H9 (cell line): ENCODE results near the gene B3GNT3. TPM values are rescaled to one million over a fixed set of nuclear protein-coding genes. Genes with fewer than 3 reads are reported as not detected.

ENCODE experiments used
- DNase-seq: peaks from one replicate; pipeline ENCODE4 v3.0.0-alpha.2; 2017
- H2AFZ ChIP-seq: one replicate; pipeline ENCODE4 v1.6.1; 2013; ENCODE audit warnings: mild to moderate bottlenecking, low read length, control low read depth, moderate library complexity
- H2AK5ac ChIP-seq: 2 replicates; pipeline ENCODE4 v1.6.1; 2013; ENCODE audit warnings: low read length, control low read depth, mixed read lengths; ENCODE audit not compliant: insufficient read length
- H2BK120ac ChIP-seq: one replicate; pipeline ENCODE4 v1.6.1; 2013; ENCODE audit warnings: low read depth, mild to moderate bottlenecking, low read length, control low read depth, inconsistent platforms; ENCODE audit not compliant: poor library complexity, severe bottlenecking
- H2BK12ac ChIP-seq: 2 replicates; pipeline ENCODE4 v1.6.1; 2013; ENCODE audit warnings: low read length, control low read depth, mixed read lengths, low read depth; ENCODE audit not compliant: insufficient read length
- H2BK15ac ChIP-seq: 2 replicates; pipeline ENCODE4 v1.6.1; 2013; ENCODE audit warnings: low read depth, low read length, control low read depth
- H2BK20ac ChIP-seq: one replicate; pipeline ENCODE4 v1.6.1; 2013; ENCODE audit warnings: low read depth, mild to moderate bottlenecking, low read length, control low read depth, inconsistent platforms; ENCODE audit not compliant: poor library complexity, severe bottlenecking
- H2BK5ac ChIP-seq: 2 replicates; pipeline ENCODE4 v1.6.1; 2013; ENCODE audit warnings: low read length, control low read depth, mixed read lengths; ENCODE audit not compliant: insufficient read length
- H3K14ac ChIP-seq: 2 replicates; pipeline ENCODE4 v1.6.1; 2013; ENCODE audit warnings: low read length, control low read depth; ENCODE audit not compliant: insufficient read depth
- H3K18ac ChIP-seq: 2 replicates; pipeline ENCODE4 v1.6.1; 2013; ENCODE audit warnings: low read depth, mild to moderate bottlenecking, mixed read lengths, low read length, control low read depth; ENCODE audit not compliant: insufficient read length
- H3K23ac ChIP-seq: 2 replicates; pipeline ENCODE4 v1.6.1; 2013; ENCODE audit warnings: low read length, control low read depth, mixed read lengths, low read depth; ENCODE audit not compliant: insufficient read length
- H3K23me2 ChIP-seq: 2 replicates; pipeline ENCODE4 v1.6.1; 2013; ENCODE audit warnings: low read depth, mild to moderate bottlenecking, mixed read lengths, low read length, control low read depth; ENCODE audit not compliant: insufficient read length, poor library complexity, severe bottlenecking
- H3K27ac ChIP-seq: 2 replicates; pipeline ENCODE4 v1.5.1; 2013; ENCODE audit warnings: low read length, control low read depth, mixed read lengths, low read depth; ENCODE audit not compliant: insufficient read length
- H3K27me3 ChIP-seq: 2 replicates; pipeline ENCODE4 v1.6.1; 2013; ENCODE audit warnings: low read length, control low read depth, inconsistent platforms; ENCODE audit not compliant: insufficient read depth
- H3K4ac ChIP-seq: 2 replicates; pipeline ENCODE4 v1.6.1; 2013; ENCODE audit warnings: low read depth, mild to moderate bottlenecking, control low read depth, inconsistent platforms, low read length, moderate library complexity
- H3K4me1 ChIP-seq: 2 replicates; pipeline ENCODE4 v1.6.1; 2013; ENCODE audit warnings: low read length, control low read depth, inconsistent platforms; ENCODE audit not compliant: insufficient read depth
- H3K4me2 ChIP-seq: 2 replicates; pipeline ENCODE4 v1.6.1; 2013; ENCODE audit warnings: low read length, control low read depth, mixed read lengths; ENCODE audit not compliant: insufficient read length, insufficient read depth
- H3K56ac ChIP-seq: 2 replicates; pipeline ENCODE4 v1.6.1; 2013; ENCODE audit warnings: low read depth, mild to moderate bottlenecking, mixed read lengths, low read length, control low read depth; ENCODE audit not compliant: insufficient read length
- H3K79me1 ChIP-seq: 2 replicates; pipeline ENCODE4 v1.6.1; 2013; ENCODE audit warnings: low read depth, mild to moderate bottlenecking, moderate library complexity, low read length, control low read depth, inconsistent platforms; ENCODE audit not compliant: insufficient read depth, poor library complexity, severe bottlenecking
- H3K79me2 ChIP-seq: 2 replicates; pipeline ENCODE4 v1.6.1; 2013; ENCODE audit warnings: low read length, control low read depth, inconsistent platforms; ENCODE audit not compliant: insufficient read depth
- H3K9ac ChIP-seq: 2 replicates; pipeline ENCODE4 v1.6.1; 2013; ENCODE audit warnings: low read length, control low read depth, mixed read lengths; ENCODE audit not compliant: insufficient read length; ENCODE audit errors: extremely low read depth
- H3K9me3 ChIP-seq: one replicate; pipeline ENCODE4 v1.6.1; 2013; ENCODE audit warnings: low read depth, low read length, inconsistent platforms; ENCODE audit not compliant: control insufficient read depth
- H3T11ph ChIP-seq: one replicate; pipeline ENCODE4 v1.6.1; 2013; ENCODE audit warnings: mild to moderate bottlenecking, low read length, control low read depth, inconsistent platforms
- H4K20me1 ChIP-seq: one replicate; pipeline ENCODE4 v1.6.1; 2013; ENCODE audit not compliant: control insufficient read depth, insufficient read length, insufficient read depth
- H4K5ac ChIP-seq: 2 replicates; pipeline ENCODE4 v1.6.1; 2013; ENCODE audit warnings: low read depth, mild to moderate bottlenecking, mixed read lengths, low read length, control low read depth; ENCODE audit not compliant: insufficient read length
- H4K8ac ChIP-seq: replicated peaks from 2 replicates; pipeline ENCODE4 v1.6.1; 2013; ENCODE audit warnings: low read length, control low read depth, mixed read lengths, low read depth; ENCODE audit not compliant: insufficient read length
- H4K91ac ChIP-seq: 2 replicates; pipeline ENCODE4 v1.6.1; 2013; ENCODE audit warnings: low read depth, mild to moderate bottlenecking, moderate library complexity, mixed read lengths, low read length, control low read depth; ENCODE audit not compliant: insufficient read length
- H3K27ac Mint-ChIP-seq, 3 experiments: 2 replicates in 2 of 3; 3 replicates in 1 of 3; pipeline ENCODE4 v1.8.0; 2020 to 2021; ENCODE audit warnings: mixed read lengths in 3 of 3, mild to moderate bottlenecking in 1 of 3, moderate library complexity in 1 of 3
- H3K27me3 Mint-ChIP-seq: 2 replicates; pipeline ENCODE4 v1.8.0; 2021; ENCODE audit warnings: low read depth, mild to moderate bottlenecking, moderate library complexity, mixed read lengths
- H3K36me3 Mint-ChIP-seq, 3 experiments: 2 replicates in 2 of 3; 3 replicates in 1 of 3; pipeline ENCODE4 v1.8.0; 2020 to 2021; ENCODE audit warnings: low read depth in 3 of 3, mixed read lengths in 3 of 3; ENCODE audit not compliant: insufficient read depth in 1 of 3
- H3K4me1 Mint-ChIP-seq, 2 experiments: 2 replicates each; pipeline ENCODE4 v1.8.0; 2020; ENCODE audit warnings: mixed read lengths in 2 of 2
- H3K4me3 Mint-ChIP-seq, 2 experiments: 2 replicates in 1 of 2; 3 replicates in 1 of 2; pipeline ENCODE4 v1.8.0; 2020 to 2021; ENCODE audit warnings: mild to moderate bottlenecking in 2 of 2, mixed read lengths in 2 of 2, moderate library complexity in 1 of 2
- H3K9me3 Mint-ChIP-seq, 2 experiments: 2 replicates in 1 of 2; 3 replicates in 1 of 2; pipeline ENCODE4 v1.8.0; 2020; ENCODE audit warnings: mild to moderate bottlenecking in 2 of 2, mixed read lengths in 2 of 2, moderate library complexity in 1 of 2
- CTCF ChIP-seq: fragments of 200-600 bp; sonication (generic); conservative IDR thresholded peaks from 3 replicates; pipeline ENCODE4 v1.8.0; 2021; ENCODE audit warnings: antibody characterized with exemption, mild to moderate bottlenecking
- WGBS: extraction: QIAGEN DNeasy Blood & Tissue Kit; methylation state at CpG from one replicate; pipeline ENCODE4 v1.1.7; 2013; ENCODE audit warnings: missing lambda C conversion rate, low lambda C conversion rate, mixed read lengths; ENCODE audit not compliant: insufficient read length; ENCODE audit errors: extremely low coverage; 5-methylcytosine and 5-hydroxymethylcytosine counted together
- total RNA-seq: library from RNA; stranded (reverse); gene quantifications from 2 replicates; pipeline ENCODE4 v1.2.1, GENCODE V29; 2021

The B3GNT3 gene
- total RNA-seq, 1 experiment from 2014 or later, result 0.96 TPM

GRCh38 chr19:17826508-17827056 lies 31.6 kb downstream of the B3GNT3 start:
- no peak overlapping the region for H3K9ac ChIP-seq
- H2BK12ac ChIP-seq, result no peak overlapping the region
- no peak overlapping the region for H3K27ac ChIP-seq
- no peak overlapping the region for H3K14ac ChIP-seq
- peaks cover 0 to 21% of the 10 kb centered on the region in 2 experiments; a peak in 2 of 4 replicates for H3K4me1 Mint-ChIP-seq
- H4K5ac ChIP-seq, result no peak overlapping the region
- H2AK5ac ChIP-seq, result no peak overlapping the region
- H3K4me1 ChIP-seq, result no peaks in the 10 kb centered on the region; the same call in 1 of the 2 replicates
- no peak overlapping the region for H3K4me2 ChIP-seq
- H2BK20ac ChIP-seq, result no peak overlapping the region
- no peaks in the 10 kb centered on the region for H3K79me1 ChIP-seq
- H3K36me3 Mint-ChIP-seq, result no peaks in the 10 kb centered on the region; a peak in 1 of 7 replicates
- H2BK5ac ChIP-seq, result no peak overlapping the region
- H3K18ac ChIP-seq, result no peak overlapping the region
- H3K9me3 ChIP-seq, result no peaks in the 10 kb centered on the region
- no peaks in the 10 kb centered on the region for H3K79me2 ChIP-seq
- H3K27me3 Mint-ChIP-seq, result peaks cover 5% of the 10 kb centered on the region
- H3K27me3 ChIP-seq, result no peaks in the 10 kb centered on the region
- H3K23ac ChIP-seq, result no peak overlapping the region
- TF ChIP-seq CTCF, result no peak
- no peak overlapping the region for H3K27ac Mint-ChIP-seq
- H4K20me1 ChIP-seq, result no peaks in the 10 kb centered on the region
- no peak overlapping the region for H2BK15ac ChIP-seq
- H4K8ac ChIP-seq, result no peak overlapping the region
- H3K23me2 ChIP-seq, result peaks cover 8% of the 10 kb centered on the region
- no peak for DNase-seq
- H2BK120ac ChIP-seq, result no peak overlapping the region
- H3K56ac ChIP-seq, result no peak overlapping the region
- H3K4me3 Mint-ChIP-seq, result no peak overlapping the region
- no peak overlapping the region for H3T11ph ChIP-seq
- no peak overlapping the region for H4K91ac ChIP-seq
- no CpG with 5 or more reads among the region's 13 CpGs for WGBS
- H3K9me3 Mint-ChIP-seq, result no peaks in the 10 kb centered on the region; a peak in 1 of 5 replicates
- H3K4ac ChIP-seq, result no peak overlapping the region
- no peak overlapping the region for H2AFZ ChIP-seq
